Stimulated activated CD4-positive, alpha-beta T cell treated with anti-CD3 and anti-CD28 coated beads, Interleukin-12 subunit alpha, Interleukin-12 subunit beta, amount 100 ng/mL, for 24 hours (primary cell): ENCODE results near the gene SUGT1.
"Not testable (repeated sequence)": the region's sequence is repeated elsewhere in the genome, so short reads cannot be mapped to it uniquely, and the experiment has no call there.

Source experiments
- DNase-seq, 2 experiments: peaks; one replicate each; pipeline ENCODE4 v3.0.0-alpha.2; 2020; ENCODE audit warnings: low read depth in 2 of 2

The SUGT1 gene

DNA sequence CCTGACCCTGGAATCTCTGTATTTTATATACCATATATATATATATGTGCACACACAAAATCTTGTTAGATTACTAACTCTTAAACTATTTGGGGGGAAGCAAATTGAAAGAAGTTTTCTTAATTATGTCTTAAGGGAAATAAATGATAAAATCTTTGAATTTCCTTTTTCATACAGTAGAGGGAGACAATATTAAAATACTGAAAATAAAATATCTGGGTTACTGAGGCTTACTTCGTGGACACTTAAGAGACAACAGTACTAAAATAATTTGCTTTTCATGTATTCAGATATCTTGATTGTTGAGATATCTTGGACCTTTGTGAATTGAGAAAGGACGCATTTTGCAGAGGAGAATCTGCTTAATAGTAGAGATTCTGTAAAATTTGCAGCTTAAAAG, 17.0 kb downstream of the SUGT1 start:
- no peak for DNase-seq

DNA sequence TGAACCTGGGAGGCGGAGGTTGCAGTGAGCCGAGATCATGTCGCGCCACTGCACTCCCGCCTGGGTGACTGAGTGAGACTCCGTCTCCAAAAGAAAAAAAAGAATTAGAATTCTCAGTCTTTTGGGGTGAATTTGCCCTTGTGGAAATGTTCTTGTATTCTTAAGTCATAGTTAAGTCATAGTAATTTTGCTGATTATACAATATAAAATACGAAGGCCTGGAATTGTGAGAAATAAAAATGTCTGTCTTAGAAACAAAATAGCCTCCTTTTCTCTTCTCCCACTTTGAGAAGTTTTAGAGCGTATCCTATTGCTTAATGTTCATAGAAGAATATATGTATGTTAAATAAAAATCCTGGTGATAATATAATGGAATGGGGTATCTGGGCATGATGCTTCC, 18.1 kb downstream of the SUGT1 start:
- DNase-seq: no peak

DNA sequence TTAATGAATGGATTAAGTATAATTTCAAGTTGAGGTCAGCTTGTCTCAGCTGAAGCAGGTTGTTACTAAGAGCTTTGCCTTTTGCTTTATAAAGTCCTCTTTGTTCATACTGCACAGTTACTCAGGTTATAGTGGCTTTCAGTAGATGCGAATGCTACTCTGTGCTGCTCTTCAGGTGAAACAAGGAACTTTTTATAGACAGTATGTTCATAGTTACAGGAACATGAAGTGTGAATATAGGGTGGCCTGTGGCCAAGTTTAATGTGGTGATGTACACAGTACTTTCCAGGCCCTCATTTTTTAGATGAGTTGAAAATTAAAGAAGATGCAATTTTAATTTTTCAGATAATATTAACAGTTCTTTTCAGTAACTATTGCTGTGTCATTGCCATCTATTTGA, 20.8 kb downstream of the SUGT1 start:
- no peak for DNase-seq

DNA sequence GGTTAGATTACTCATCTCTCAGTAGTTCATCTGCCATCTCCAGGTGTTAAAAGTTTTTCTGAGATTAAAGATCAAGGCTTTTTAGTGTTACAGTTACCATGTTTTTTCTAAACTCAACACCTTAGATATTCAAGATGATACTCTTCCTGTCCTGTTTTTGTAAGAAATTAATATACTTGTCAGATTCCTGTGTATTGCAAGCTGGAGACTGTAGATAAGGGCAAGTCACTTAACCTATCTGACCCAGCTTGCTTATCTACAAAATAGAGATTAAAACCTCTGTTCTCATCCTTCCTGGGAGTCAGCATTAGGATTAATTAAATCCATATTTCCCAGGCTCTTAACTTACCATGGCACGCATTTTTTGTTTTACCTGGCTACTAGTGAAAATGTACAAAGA, 25.2 kb downstream of the SUGT1 start:
- no peak for DNase-seq

DNA sequence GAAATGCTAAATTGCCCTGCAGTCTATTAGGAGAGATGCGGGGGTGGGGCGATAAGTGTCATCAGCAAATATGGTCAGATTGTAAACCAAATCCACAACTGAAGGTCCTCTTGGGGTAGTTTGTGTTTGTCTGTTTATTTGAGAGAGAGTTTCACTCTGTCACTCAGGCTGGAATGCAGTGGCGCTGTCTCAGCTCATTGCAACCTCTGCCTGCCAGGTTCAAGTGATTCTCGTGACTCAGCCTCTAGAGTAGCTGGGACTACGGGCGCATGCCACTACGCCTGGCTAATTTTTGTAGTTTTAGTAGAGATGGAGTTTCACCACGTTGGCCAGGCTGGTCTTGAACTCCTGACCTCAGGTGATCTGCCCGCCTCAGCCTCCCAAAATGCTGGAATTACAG, 33.2 kb downstream of the SUGT1 start:
- not testable (repeated sequence) for DNase-seq

DNA sequence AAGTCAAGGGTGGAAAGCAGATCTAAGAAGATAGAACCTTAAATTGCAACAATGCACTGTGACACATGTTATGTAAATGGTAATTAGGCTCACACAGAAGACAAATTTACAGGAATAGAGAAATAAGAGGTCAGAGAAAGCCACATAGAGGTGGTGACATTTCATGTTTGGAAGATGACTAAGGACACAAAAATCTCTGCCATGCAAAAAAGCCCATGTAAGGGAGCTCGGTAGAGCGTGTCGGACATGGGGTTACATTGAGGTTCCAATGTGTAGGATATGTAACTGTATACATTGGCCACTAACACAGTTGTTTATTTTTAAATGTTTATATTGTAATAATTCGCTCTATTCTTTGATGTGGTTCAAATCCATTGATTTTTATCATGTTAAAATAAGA, 33.7 kb downstream of the SUGT1 start:
- no peak for DNase-seq

DNA sequence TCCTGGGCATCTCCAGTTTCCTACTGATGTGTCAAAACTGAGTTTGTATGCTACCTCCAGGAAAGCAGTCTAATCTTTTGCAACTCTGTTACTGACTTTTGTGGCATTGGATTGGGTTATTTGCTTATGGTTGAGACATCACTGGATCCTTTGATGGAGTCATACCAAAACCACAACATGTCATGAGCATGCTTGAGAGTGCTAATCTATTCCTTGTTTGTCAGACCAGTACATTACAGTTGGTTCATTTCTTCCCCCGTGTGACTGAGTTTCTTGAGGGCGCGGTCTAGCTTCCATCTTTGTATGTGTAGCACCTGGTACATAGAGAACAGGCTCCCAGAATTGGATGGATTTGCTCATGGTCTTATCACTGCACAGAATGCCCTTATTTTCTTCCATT, 43.2 kb downstream of the SUGT1 start:
- no peak for DNase-seq

DNA sequence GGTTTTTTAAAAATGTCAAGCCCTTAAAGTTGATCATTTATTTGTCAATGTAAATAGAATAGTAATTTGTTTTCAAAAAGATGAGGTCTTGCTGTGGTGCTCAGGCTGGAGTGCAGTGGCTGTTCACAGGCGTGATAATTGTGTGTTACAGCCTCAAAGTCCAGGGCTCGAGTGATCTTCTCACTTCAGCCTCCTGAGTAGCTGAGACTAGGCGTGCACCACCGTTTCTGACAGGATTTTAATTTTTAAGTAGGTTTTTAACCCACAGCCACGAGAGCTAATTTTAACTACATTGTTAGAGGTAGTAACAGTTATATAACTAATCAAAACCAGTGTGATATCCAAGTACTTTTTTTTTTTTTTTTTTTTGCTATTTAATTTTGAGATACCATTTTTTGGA, 43.9 kb downstream of the SUGT1 start:
- no peak for DNase-seq

DNA sequence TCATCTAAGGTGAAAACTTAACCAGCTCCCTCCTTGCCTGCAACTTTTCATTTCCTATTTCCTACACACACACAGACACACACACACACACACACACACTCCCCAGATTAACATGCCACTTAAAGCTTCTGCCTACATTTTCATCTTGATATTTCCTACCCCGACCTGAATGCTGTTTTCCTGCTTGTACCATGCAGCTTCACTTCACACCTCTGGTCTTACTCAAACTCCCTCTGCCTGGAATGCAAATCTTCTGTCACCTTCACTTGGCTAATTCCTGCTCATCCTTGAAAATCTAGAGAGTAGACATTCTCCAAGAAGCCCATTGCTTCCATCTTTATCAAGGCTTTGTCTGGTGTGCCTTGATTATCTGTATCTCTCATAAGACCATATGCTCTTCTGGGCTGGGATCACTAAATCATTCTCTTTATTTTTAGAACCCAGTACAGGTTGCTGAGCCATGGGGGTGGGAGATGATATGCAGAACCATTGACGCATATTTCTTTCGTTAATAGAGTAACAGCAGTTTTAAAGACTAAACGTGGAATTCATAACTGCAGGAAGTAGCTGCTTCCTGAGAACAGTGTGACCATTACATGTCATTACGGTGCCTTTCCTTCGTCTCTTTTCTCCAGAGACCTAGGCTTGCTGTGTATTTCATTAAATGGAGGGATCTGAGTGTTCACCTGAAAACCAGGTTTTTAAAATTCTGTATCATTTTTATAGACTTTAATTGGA, 49.3 kb downstream of the SUGT1 start:
- DNase-seq: no peak

DNA sequence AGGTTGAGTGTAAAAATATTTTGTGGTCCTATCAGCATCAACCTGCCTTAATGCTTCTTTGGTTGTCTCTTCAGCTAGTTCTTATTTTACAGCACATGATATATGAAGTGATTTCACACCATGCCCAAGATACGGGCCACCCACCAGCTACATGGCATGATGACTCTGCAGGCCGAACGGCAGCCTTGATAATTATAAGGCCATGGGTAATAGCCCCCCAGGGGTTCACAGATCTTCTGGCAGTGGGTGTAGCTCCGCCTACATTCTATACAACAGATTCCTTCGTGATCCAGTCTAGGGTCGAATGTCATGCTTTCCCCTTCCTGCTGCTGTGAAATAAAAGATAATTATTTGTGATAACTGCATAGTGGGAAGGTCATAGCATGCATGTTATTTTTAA, 50.8 kb downstream of the SUGT1 start:
- DNase-seq: no peak

DNA sequence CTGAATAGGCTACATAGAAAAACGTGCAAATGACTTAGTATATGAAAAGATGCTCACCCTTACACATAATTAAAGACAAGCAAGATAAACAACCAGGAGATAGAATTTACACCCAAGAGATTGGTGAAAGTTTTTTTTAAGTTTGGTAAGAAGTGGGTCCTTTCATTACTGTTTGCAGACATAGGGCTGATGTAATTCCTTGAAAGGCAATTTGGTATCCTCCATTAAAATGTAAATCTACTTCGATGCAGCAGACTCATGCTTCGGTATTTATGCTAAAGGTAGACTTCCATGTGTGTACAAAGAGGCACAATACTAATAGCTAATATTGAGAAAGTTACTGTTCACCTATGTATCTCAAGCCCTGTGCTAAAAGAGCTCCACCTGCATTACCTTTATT, 53.4 kb downstream of the SUGT1 start:
- no peak for DNase-seq

DNA sequence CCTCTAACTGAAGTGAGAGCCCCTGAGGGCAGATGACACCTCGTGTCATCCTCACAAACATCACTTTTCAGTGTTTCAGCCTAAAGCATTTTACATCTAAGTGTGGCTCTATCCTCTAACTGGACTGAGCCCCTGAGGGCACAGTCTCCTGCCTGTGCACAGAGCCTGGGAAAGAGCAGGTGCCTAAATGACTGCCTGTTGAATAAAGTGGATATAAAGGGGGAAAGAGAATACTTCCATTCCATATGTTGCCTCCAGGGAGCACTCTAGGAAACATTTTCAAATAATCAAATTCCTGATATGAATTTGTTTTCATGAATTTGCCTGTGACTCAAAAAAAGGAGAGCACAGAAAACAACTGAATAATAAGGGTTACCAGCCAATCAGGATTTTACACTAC, 54.7 kb downstream of the SUGT1 start:
- no peak for DNase-seq

DNA sequence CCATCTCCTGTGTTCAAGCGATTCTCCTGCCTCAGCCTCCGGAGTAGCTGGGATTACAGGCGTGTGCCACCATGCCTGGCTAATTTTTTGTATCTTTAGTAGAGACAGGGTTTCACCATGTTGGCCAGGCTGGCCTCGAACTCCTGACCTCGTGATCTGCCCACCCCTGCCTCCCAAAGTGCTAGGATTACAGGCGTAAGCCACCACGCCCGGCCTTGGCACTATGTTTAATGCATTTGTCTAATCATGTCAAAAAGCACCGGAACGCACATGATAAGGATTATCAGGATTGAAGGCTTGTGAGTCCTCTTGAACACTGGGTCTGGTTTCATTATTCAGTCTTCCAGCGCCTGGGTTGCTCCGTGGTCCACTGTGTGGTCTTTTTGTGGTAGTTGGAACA, 55.6 kb downstream of the SUGT1 start:
- not testable (repeated sequence) for DNase-seq

DNA sequence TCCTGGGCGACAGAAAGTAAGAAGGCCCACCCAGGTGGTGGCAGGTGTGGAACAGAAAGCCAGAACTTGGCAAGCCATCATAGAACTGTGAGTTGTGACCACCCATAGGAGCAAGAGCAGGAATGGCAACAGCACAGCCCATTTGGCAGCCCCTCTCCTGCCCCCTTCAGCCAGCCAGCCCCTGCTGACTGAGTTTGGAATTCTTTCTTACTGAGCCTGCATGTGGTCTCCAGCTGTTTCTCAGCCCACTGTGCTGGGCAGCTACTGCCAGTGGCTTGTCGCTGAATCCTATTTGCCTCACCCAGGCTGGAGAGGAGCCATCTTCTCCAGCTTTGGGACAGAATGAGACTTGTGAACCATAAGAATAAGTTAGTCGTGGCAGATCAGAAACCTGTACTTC, 58.6 kb downstream of the SUGT1 start:
- no peak for DNase-seq

DNA sequence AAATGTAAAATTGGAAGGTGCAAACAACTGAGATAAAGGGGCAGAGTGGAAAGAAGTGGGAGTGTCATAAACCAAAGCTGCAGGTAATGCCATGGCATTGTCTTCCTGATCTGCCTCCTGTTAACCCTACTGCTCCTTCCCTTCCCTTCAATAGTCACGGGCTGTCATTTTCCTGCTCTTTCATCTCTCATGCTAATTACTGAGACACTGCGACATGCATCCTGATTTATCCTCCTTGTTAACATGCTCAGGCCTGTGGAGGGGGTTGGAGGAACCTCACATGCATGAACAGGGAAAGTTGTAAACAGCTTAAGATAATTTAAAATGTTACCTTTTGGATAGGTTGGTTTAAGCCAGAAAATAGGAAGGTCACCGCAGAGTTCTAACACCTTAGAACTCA, 59.7 kb downstream of the SUGT1 start:
- DNase-seq: no peak

DNA sequence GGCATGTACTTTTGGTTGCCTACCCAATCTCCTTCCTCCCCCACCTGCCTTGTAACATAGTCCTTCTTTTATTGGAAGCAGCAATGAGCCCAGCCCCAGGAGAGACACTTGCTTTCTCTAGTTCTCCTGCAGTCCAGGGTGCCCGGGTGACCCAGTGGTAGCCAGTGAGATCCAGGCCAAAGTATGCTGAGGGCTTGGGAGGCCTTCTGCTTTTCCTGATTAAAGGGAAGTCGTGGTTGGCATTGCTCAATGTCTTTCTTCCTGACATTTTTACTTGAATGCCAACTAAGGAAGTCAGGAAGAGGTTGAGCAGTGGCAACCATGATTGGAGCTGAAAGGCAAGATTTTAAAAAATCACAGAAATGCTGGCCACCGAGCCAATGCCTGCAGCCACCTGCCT, 61.3 kb downstream of the SUGT1 start:
- no peak for DNase-seq

DNA sequence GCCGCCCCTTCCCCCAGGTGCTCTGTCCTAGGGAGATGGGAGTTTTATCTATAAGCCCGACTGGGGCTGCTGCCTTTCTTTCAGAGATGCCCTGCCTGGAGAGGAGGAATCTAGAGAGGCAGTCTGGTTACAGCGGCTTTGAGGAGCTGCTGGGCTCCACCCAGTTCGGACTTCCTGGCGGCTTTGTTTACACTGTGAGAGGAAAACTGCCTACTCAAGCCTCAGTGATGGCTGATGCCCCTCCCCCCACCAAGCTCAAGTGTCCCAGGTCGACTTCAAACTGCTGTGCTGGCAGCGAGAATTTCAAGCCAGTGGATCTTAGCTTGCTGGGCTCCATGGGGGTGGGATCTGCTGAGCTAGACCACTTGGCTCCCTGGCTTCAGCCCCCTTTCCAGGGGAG, 68.3 kb downstream of the SUGT1 start:
- not testable (repeated sequence) for DNase-seq

DNA sequence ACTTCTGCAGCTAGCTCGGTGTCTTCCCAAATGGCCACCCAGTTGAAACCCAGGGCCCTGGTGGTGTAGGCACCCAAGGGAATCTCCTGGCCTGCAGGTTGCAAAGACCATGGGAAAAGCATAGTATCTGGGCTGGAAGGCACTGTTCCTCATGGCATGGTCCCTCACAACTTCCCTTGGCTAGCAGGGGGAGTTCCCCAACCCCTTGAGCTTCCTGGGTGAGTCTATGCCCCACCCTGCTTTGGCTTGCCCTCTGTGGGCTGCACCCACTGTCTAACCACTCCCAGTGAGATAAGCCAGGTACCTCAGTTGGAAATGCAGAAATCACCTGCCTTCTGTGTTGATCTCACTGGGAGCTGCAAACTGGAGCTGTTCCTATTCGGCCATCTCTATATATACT, 68.7 kb downstream of the SUGT1 start:
- not testable (repeated sequence) for DNase-seq

DNA sequence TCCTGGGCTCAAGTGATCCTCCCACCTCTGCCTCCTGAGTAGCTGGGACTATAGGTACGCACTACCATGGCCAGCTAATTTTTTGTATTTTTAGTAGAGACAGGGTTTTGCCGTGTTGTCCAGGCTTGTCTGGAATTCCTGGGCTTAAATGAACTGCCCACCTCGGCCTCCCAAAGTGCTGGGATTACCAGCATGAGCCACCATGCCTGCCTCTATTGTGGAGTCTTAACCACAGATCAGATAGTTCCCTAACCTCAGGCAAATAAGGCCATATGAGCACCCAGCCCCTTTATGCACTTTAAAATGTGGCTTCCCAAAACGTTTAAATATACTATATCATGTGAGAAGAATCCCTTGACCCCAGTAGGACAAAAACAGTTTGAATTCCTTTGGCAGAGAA, 70.5 kb downstream of the SUGT1 start:
- DNase-seq: no peak

DNA sequence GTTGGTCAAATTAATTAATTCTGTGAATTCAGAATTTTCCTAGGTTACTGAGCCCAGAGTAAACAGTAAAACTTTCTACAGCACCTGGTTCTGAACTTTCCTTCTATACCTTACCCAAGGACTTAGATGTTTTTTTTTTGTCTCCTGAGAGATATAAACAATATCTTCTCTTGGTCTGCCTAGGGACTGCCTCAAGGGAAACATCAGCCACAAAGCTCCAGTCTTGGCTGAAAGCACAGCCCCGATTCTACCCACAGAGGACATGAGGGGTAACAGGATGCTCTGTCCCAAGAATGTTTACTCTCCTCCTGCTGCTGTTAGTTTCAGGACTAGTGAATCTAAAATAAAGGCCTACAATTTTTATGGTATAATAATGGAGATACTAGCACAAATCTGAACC, 72.7 kb downstream of the SUGT1 start:
- no peak for DNase-seq

DNA sequence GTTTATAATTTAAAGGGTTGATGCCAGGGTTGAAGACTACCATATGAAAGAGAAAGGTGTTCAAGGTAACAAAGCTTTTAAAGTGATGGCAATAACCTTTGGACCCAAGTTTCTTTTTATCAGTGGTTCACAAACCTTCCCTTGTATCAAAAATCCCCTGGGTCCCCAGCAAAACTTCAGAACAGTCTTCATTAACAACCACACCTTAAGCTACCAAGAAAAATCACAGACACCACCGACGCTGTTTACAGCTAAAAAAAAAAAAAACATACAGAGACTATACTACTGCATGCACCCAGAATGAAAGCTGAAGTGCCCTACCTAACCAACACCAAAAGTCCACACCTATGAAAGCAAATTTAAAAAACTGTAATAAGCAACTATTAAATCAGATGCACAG, 73.6 kb downstream of the SUGT1 start:
- no peak for DNase-seq

DNA sequence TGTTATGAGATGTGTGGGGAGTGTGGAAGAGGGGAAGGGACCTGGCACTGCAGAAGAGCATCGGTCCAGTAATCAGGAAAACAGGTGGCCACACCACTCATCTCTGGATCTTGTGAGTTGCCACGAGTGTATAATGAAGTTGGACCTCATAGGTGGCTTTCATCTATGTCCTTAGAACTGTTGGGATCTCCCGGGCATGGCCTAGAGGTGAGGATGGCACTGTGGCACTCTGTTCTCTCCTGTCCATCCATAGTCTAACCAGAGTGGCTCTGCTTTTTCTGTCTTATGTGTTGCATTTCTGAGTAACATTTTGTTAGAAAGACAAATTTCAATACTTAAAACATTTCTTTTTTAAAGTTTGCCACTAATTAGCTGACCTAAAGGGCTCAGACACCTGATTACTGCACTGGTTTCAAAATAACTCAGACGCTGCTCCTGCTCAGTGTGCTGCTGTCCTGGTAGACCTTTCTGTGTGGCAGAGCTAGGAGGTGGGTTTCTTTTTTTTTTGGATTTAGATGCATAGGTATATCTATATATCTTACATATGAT, 81.5 kb downstream of the SUGT1 start:
- DNase-seq: no peak

DNA sequence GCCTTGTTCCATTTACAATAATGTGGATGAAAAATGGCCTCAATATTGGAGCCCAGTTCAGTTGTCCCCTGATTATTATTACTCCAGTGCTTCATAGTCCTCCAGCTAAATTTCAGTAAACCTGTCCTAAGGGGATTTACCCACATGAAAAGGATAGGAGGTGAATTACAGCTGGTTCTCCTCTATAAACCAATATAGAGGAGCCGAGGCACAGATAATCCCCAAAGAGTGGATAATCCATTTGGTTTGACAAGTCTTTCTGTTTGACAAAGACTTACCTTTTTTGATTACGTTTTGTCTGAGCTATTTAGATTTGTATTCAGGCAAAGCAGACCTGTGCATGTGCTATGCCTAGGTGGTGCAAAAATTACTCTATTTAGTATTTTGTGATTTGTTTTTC, 84.3 kb downstream of the SUGT1 start:
- DNase-seq: no peak

DNA sequence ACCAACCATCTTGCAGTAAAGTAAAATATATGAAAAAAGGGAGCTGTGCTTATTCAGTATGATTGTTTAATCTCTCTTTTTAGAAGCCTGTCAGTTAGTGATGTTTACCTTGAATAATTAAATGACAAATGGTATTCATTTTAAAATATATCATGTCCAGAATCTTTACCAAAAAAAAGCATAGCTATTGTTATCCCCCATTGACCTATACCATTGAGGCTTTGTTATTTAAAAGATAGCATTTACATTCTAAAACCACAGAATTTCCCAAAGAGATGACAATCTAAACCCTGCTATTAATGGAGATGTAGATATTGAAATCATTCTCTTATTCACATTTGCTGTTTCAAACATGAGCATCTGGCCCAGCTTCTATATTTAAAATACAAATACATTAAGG, 84.8 kb downstream of the SUGT1 start:
- DNase-seq: no peak
